GM21786 (cell line): ENCODE data around the gene CD58.

Experiments
- ATAC-seq: cut with Tn5 transposase; IDR thresholded peaks from one replicate; pipeline ENCODE4 v1.9.1; 2021; ENCODE audit not compliant: unreplicated experiment

The CD58 gene

GRCh38 chr1:116511459-116512019 lies 59.3 kb downstream of the CD58 start:
- no peak for ATAC-seq

GRCh38 chr1:116510361-116510760 lies 60.5 kb downstream of the CD58 start:
- no peak for ATAC-seq

- ATAC-seq, result peak; percentile 56
Measured at GRCh38 chr1:116508984-116509980, 61.5 kb downstream of the CD58 start.

GRCh38 chr1:116508085-116508983 lies 62.5 kb downstream of the CD58 start:
- no peak for ATAC-seq

GRCh38 chr1:116507631-116508030 lies 63.2 kb downstream of the CD58 start:
- no peak for ATAC-seq

GRCh38 chr1:116506132-116507004 lies 64.5 kb downstream of the CD58 start:
- no peak for ATAC-seq

- ATAC-seq, result peak; percentile 89
Measured at GRCh38 chr1:116504308-116505156, 66.3 kb downstream of the CD58 start.

- no peak for ATAC-seq
Measured at GRCh38 chr1:116503546-116504307, 67.1 kb downstream of the CD58 start.

GRCh38 chr1:116502671-116503314 lies 68.0 kb downstream of the CD58 start:
- ATAC-seq, result no peak

- no peak for ATAC-seq
Measured at GRCh38 chr1:116501870-116502244, 69.0 kb downstream of the CD58 start.

- no peak for ATAC-seq
Measured at GRCh38 chr1:116501125-116501869, 69.5 kb downstream of the CD58 start.

GRCh38 chr1:116498789-116499628 lies 71.8 kb downstream of the CD58 start:
- peak; percentile 82 for ATAC-seq

GRCh38 chr1:116497656-116498055 lies 73.2 kb downstream of the CD58 start:
- ATAC-seq, result no peak

GRCh38 chr1:116496898-116497297 lies 73.9 kb downstream of the CD58 start:
- no peak for ATAC-seq

- ATAC-seq, result no peak
Measured at GRCh38 chr1:116496380-116496779, 74.4 kb downstream of the CD58 start.

- ATAC-seq, result no peak
Measured at GRCh38 chr1:116495535-116495934, 75.3 kb downstream of the CD58 start.

GRCh38 chr1:116494745-116495144 lies 76.1 kb downstream of the CD58 start:
- ATAC-seq, result no peak
